ENCODE results near the gene THOC1.

Gene THOC1

GRCh38 chr18:261398-262073 lies 6.3 kb downstream of the THOC1 start:
- H3K4me3 ChIP-seq (ENCODE audit: low read depth, low read length) = no peak overlapping the region
- TF ChIP-seq CTCF (IDR thresholded peaks at IDR 0.05; ENCODE audit: insufficient read depth, low read depth, low read length, missing control alignments) = no peak
- DNase-seq (ENCODE audit: low read depth) = no peak

GRCh38 chr18:260547-260946 lies 7.3 kb downstream of the THOC1 start:
- DNase-seq (ENCODE audit: low read depth) = no peak
- H3K4me3 ChIP-seq (ENCODE audit: low read depth, low read length) = no peak overlapping the region
- TF ChIP-seq CTCF (IDR thresholded peaks at IDR 0.05; ENCODE audit: insufficient read depth, low read depth, low read length, missing control alignments) = no peak

- no peak for DNase-seq (ENCODE audit: low read depth)
- no peak overlapping the region for H3K4me3 ChIP-seq (ENCODE audit: low read depth, low read length)
- TF ChIP-seq CTCF (IDR thresholded peaks at IDR 0.05; ENCODE audit: insufficient read depth, low read depth, low read length, missing control alignments) = no peak
Measured at GRCh38 chr18:255171-255570, 12.7 kb downstream of the THOC1 start.

GRCh38 chr18:253121-253520 lies 14.7 kb downstream of the THOC1 start:
- no peak for TF ChIP-seq CTCF (IDR thresholded peaks at IDR 0.05; ENCODE audit: insufficient read depth, low read depth, low read length, missing control alignments)
- H3K4me3 ChIP-seq (ENCODE audit: low read depth, low read length) = no peak overlapping the region

GRCh38 chr18:251572-251971 lies 16.3 kb downstream of the THOC1 start:
- TF ChIP-seq CTCF (IDR thresholded peaks at IDR 0.05; ENCODE audit: insufficient read depth, low read depth, low read length, missing control alignments) = no peak
- H3K4me3 ChIP-seq (ENCODE audit: low read depth, low read length) = no peak overlapping the region
- DNase-seq (ENCODE audit: low read depth) = no peak

More at GRCh38 chr18:253121-253520, 14.7 kb downstream of the THOC1 start:
- DNase-seq (ENCODE audit: low read depth) = no peak

- TF ChIP-seq CTCF (IDR thresholded peaks at IDR 0.05; ENCODE audit: insufficient read depth, low read depth, low read length, missing control alignments) = no peak
Measured at GRCh38 chr18:250685-251084, 17.2 kb downstream of the THOC1 start.

GRCh38 chr18:248053-248452 lies 19.8 kb downstream of the THOC1 start:
- no peak for TF ChIP-seq CTCF (IDR thresholded peaks at IDR 0.05; ENCODE audit: insufficient read depth, low read depth, low read length, missing control alignments)
- no peak for DNase-seq (ENCODE audit: low read depth)
- H3K4me3 ChIP-seq (ENCODE audit: low read depth, low read length) = no peak overlapping the region

More at GRCh38 chr18:250685-251084, 17.2 kb downstream of the THOC1 start:
- no peak for DNase-seq (ENCODE audit: low read depth)
- no peak overlapping the region for H3K4me3 ChIP-seq (ENCODE audit: low read depth, low read length)

All from GM12865 (cell line).